ENCODE results near the gene TARS3.

TARS3 gene

GRCh38 chr15:101676921-101677329 lies 47.3 kb downstream of the TARS3 start:
- Histone ChIP-seq H3K4me3 (ENCODE audit: low read depth, low read length) (no peak overlapping the region), H3K27me3 (ENCODE audit: insufficient read depth, low read depth, severe bottlenecking) (no peaks in the 10 kb centered on the region), H3K27ac (peak overlapping the region; percentile 86), H3K36me3 (peaks cover 4% of the 10 kb centered on the region), H3K9me3 (ENCODE audit: severe bottlenecking) (no peaks in the 10 kb centered on the region)
- no peak for TF ChIP-seq CTCF (IDR thresholded peaks at IDR 0.05; ENCODE audit: low read depth, low read length)
- DNase-seq = peak; percentile 66

- Histone ChIP-seq H3K36me3 (peaks cover 4% of the 10 kb centered on the region), H3K9me3 (ENCODE audit: severe bottlenecking) (no peaks in the 10 kb centered on the region), H3K4me3 (ENCODE audit: low read depth, low read length) (no peak overlapping the region), H3K27ac (peak overlapping the region; percentile 86), H3K27me3 (ENCODE audit: insufficient read depth, low read depth, severe bottlenecking) (no peaks in the 10 kb centered on the region)
- no peak for TF ChIP-seq CTCF (IDR thresholded peaks at IDR 0.05; ENCODE audit: low read depth, low read length)
- DNase-seq = no peak
Observed at GRCh38 chr15:101675796-101676582, 48.3 kb downstream of the TARS3 start.

GRCh38 chr15:101675015-101675414 lies 49.3 kb downstream of the TARS3 start:
- H3K27ac ChIP-seq = no peak overlapping the region
- H3K27me3 ChIP-seq (ENCODE audit: insufficient read depth, low read depth, severe bottlenecking) = no peaks in the 10 kb centered on the region
- no peak for DNase-seq
- TF ChIP-seq CTCF (IDR thresholded peaks at IDR 0.05; ENCODE audit: low read depth, low read length) = no peak
- no peaks in the 10 kb centered on the region for H3K9me3 ChIP-seq (ENCODE audit: severe bottlenecking)
- no peak overlapping the region for H3K4me3 ChIP-seq (ENCODE audit: low read depth, low read length)
- peaks cover 4% of the 10 kb centered on the region for H3K36me3 ChIP-seq

GRCh38 chr15:101672298-101672697 lies 52.0 kb downstream of the TARS3 start:
- Histone ChIP-seq H3K27ac (no peak overlapping the region), H3K27me3 (ENCODE audit: insufficient read depth, low read depth, severe bottlenecking) (no peaks in the 10 kb centered on the region), H3K9me3 (ENCODE audit: severe bottlenecking) (no peaks in the 10 kb centered on the region), H3K4me3 (ENCODE audit: low read depth, low read length) (no peak overlapping the region), H3K36me3 (peaks cover 4% of the 10 kb centered on the region)
- no peak for TF ChIP-seq CTCF (IDR thresholded peaks at IDR 0.05; ENCODE audit: low read depth, low read length)
- no peak for DNase-seq

- H3K9me3 ChIP-seq (ENCODE audit: severe bottlenecking) = no peaks in the 10 kb centered on the region
- no peaks in the 10 kb centered on the region for H3K27me3 ChIP-seq (ENCODE audit: insufficient read depth, low read depth, severe bottlenecking)
- no peak overlapping the region for H3K27ac ChIP-seq
- DNase-seq = no peak
- no peak overlapping the region for H3K4me3 ChIP-seq (ENCODE audit: low read depth, low read length)
- TF ChIP-seq CTCF (IDR thresholded peaks at IDR 0.05; ENCODE audit: low read depth, low read length) = no peak
- peaks cover under 1% of the 10 kb centered on the region for H3K36me3 ChIP-seq
Observed at GRCh38 chr15:101669744-101670143, 54.5 kb downstream of the TARS3 start.

GRCh38 chr15:101667881-101668280 lies 56.4 kb downstream of the TARS3 start:
- H3K27ac ChIP-seq = no peak overlapping the region
- no peak for TF ChIP-seq CTCF (IDR thresholded peaks at IDR 0.05; ENCODE audit: low read depth, low read length)
- DNase-seq = no peak
- H3K36me3 ChIP-seq = no peaks in the 10 kb centered on the region; the same call in none of the 2 replicates
- no peaks in the 10 kb centered on the region for H3K27me3 ChIP-seq (ENCODE audit: insufficient read depth, low read depth, severe bottlenecking)
- no peaks in the 10 kb centered on the region for H3K9me3 ChIP-seq (ENCODE audit: severe bottlenecking)
- H3K4me3 ChIP-seq (ENCODE audit: low read depth, low read length) = no peak overlapping the region

All from WERI-Rb-1 (cell line).